AG04449 (cell line): ENCODE results near the gene RLN3.

ENCODE experiments used
- CTCF ChIA-PET: fragments of 350-600 bp; formaldehyde crosslinking; extraction: SDS; loops from one replicate; lab custom pipeline; 2021; ENCODE audit warnings: antibody characterized with exemption; lab: Yijun Ruan, JAX
- POLR2A ChIA-PET: fragments of 400-600, 350-600 bp; formaldehyde crosslinking; extraction: SDS; loops from one replicate; lab custom pipeline; 2020; ENCODE audit warnings: antibody characterized with exemption, inconsistent platforms; lab: Yijun Ruan, JAX
- DNase-seq: peaks from one replicate; pipeline ENCODE4 v3.0.0-alpha.2; 2010; ENCODE audit warnings: low read depth, low spot score
- H3K4me3 ChIP-seq: 2 replicates; pipeline ENCODE4 v1.5.1; 2011; ENCODE audit warnings: low read depth, mild to moderate bottlenecking, control low read depth, low read length
- CTCF ChIP-seq: IDR thresholded peaks from one replicate; pipeline ENCODE4 v1.5.1; 2011; ENCODE audit warnings: mild to moderate bottlenecking, moderate library complexity, low read length, control low read depth, inconsistent platforms; ENCODE audit not compliant: insufficient read depth; ENCODE audit errors: missing control alignments

RLN3 gene

GRCh38 chr19:13981467-13981866 is 46.5 kb upstream of the RLN3 start:
- H3K4me3 ChIP-seq = no peak overlapping the region
- TF ChIP-seq CTCF = no peak
- CTCF ChIA-PET = interaction anchor here (0.9 kb wide), 1 partner anchor 91 kb away, joined by 3 read pairs; the partner anchor contains the start of gene MISP3
- POLR2A ChIA-PET = no interaction called here
- no peak for DNase-seq

GRCh38 chr19:13981988-13982501 is 45.9 kb upstream of the RLN3 start:
- H3K4me3 ChIP-seq = no peak overlapping the region
- TF ChIP-seq CTCF = no peak
- DNase-seq = no peak
- ChIA-PET CTCF (interaction anchor here (0.9 kb wide), 1 partner anchor 91 kb away, joined by 3 read pairs; the partner anchor contains the start of gene MISP3), POLR2A (no interaction called here)

GRCh38 chr19:13982773-13983172 is 45.2 kb upstream of the RLN3 start:
- ChIA-PET CTCF (no interaction called here), POLR2A (no interaction called here)
- DNase-seq = no peak
- no peak overlapping the region for H3K4me3 ChIP-seq
- TF ChIP-seq CTCF = no peak

- H3K4me3 ChIP-seq = no peak overlapping the region
- TF ChIP-seq CTCF = no peak
- no peak for DNase-seq
- ChIA-PET CTCF (interaction anchor here (0.8 kb wide), 1 partner anchor 102 kb away, joined by 3 read pairs; no protein-coding TSS in a partner anchor), POLR2A (no interaction called here)
Measured at GRCh38 chr19:13983213-13983889, 44.6 kb upstream of the RLN3 start.

- TF ChIP-seq CTCF = no peak
- POLR2A ChIA-PET = no interaction called here
- no peak overlapping the region for H3K4me3 ChIP-seq
- CTCF ChIA-PET = interaction anchor here (0.6 to 0.8 kb wide), 2 partner anchors 11 to 103 kb away, joined by 3 read pairs; no protein-coding TSS in a partner anchor
- no peak for DNase-seq
Measured at GRCh38 chr19:13984186-13984585, 43.8 kb upstream of the RLN3 start.
